Cardiac muscle cell (in vitro differentiated cells and primary cell): ENCODE data around the gene MAP2. TPM values are rescaled to one million over a fixed set of nuclear protein-coding genes. Genes with fewer than 3 reads are reported as not detected.

Source experiments
- DNase-seq, 2 donors: peaks; one replicate each; pipeline versions ENCODE4 v3.0.0 to v3.0.0-alpha.2; 2010 to 2017; ENCODE audit warnings: low read depth in 1 of 2, low spot score in 1 of 2
- H3K27ac ChIP-seq: fragments of 200-600 bp; sonication (generic); 2 replicates; pipeline ENCODE4 v1.5.1; 2016
- H3K27me3 ChIP-seq: fragments of 200-600 bp; sonication (generic); 2 replicates; pipeline ENCODE4 v1.6.0; 2016; ENCODE audit warnings: control low read depth
- H3K36me3 ChIP-seq: fragments of 200-600 bp; sonication (generic); 2 replicates; pipeline ENCODE4 v1.5.1; 2016; ENCODE audit warnings: control low read depth
- H3K4me1 ChIP-seq: fragments of 200-600 bp; sonication (generic); 2 replicates; pipeline ENCODE4 v1.8.1; 2017; ENCODE audit warnings: low read depth, mild to moderate bottlenecking, mixed run types
- H3K4me3 ChIP-seq: fragments of 200-600 bp; sonication (generic); 2 replicates; pipeline ENCODE4 v1.5.1; 2016; ENCODE audit warnings: mild to moderate bottlenecking
- H3K9me3 ChIP-seq: fragments of 200-600 bp; sonication (generic); 2 replicates; pipeline ENCODE4 v1.5.1; 2017; ENCODE audit warnings: low read depth, mild to moderate bottlenecking, control low read depth
- CTCF ChIP-seq: IDR thresholded peaks from 2 replicates; pipeline ENCODE4 v1.5.1; 2012; ENCODE audit warnings: low read depth, mild to moderate bottlenecking, low read length
- polyA plus RNA-seq: library from polyadenylated mRNA; unstranded; fragments of >200 nt; fragmentation: Nextera tagmentation; extraction: Ambion mirVana; gene quantifications from 2 replicates; pipeline ENCODE4 v1.2.1, GENCODE V29; 2016
- total RNA-seq: library from RNA; depleted of rRNA; stranded (reverse); fragments of >200 nt; gene quantifications from 2 replicates; pipeline ENCODE4 v1.2.3, GENCODE V29; 2016

MAP2 gene
- total and polyA plus RNA-seq, 2 experiments from 2014 or later, result 0.24 to 0.68 TPM

- no peak for TF ChIP-seq CTCF
- Histone ChIP-seq H3K27ac (no peak overlapping the region), H3K4me1 (no peaks in the 10 kb centered on the region), H3K4me3 (no peak overlapping the region), H3K27me3 (peaks cover 3% of the 10 kb centered on the region), H3K9me3 (no peaks in the 10 kb centered on the region), H3K36me3 (no peaks in the 10 kb centered on the region)
- no peak for DNase-seq
Observed at GRCh38 chr2:209702775-209703174, 278.9 kb downstream of the MAP2 start.

GRCh38 chr2:209713219-209713618 lies 289.4 kb downstream of the MAP2 start:
- TF ChIP-seq CTCF, result no peak
- Histone ChIP-seq H3K36me3 (no peaks in the 10 kb centered on the region), H3K27ac (peak overlapping the region; percentile 19), H3K4me1 (peaks cover 19% of the 10 kb centered on the region), H3K4me3 (no peak overlapping the region), H3K27me3 (no peaks in the 10 kb centered on the region), H3K9me3 (no peaks in the 10 kb centered on the region)
- DNase-seq, result peak in 1 of 2 donors; percentile 19

- no peaks in the 10 kb centered on the region for H3K27me3 ChIP-seq
- no peaks in the 10 kb centered on the region for H3K36me3 ChIP-seq
- H3K4me3 ChIP-seq, result no peak overlapping the region
- H3K9me3 ChIP-seq, result no peaks in the 10 kb centered on the region
- no peaks in the 10 kb centered on the region for H3K4me1 ChIP-seq
- TF ChIP-seq CTCF, result no peak
- DNase-seq, result no peak
- H3K27ac ChIP-seq, result no peak overlapping the region
Observed at GRCh38 chr2:209719034-209719433, 295.2 kb downstream of the MAP2 start.

- Histone ChIP-seq H3K27ac (no peak overlapping the region), H3K4me3 (no peak overlapping the region), H3K9me3 (no peaks in the 10 kb centered on the region), H3K36me3 (no peaks in the 10 kb centered on the region), H3K4me1 (no peaks in the 10 kb centered on the region), H3K27me3 (no peaks in the 10 kb centered on the region)
- TF ChIP-seq CTCF, result no peak
- no peak for DNase-seq
Observed at GRCh38 chr2:209721497-209721896, 297.6 kb downstream of the MAP2 start.

GRCh38 chr2:209726311-209726710 lies 302.5 kb downstream of the MAP2 start:
- H3K9me3 ChIP-seq, result no peaks in the 10 kb centered on the region

More at GRCh38 chr2:209726311-209726710, 302.5 kb downstream of the MAP2 start:
- TF ChIP-seq CTCF, result no peak
- Histone ChIP-seq H3K27me3 (no peaks in the 10 kb centered on the region), H3K4me3 (no peak overlapping the region), H3K27ac (no peak overlapping the region), H3K4me1 (no peaks in the 10 kb centered on the region), H3K36me3 (no peaks in the 10 kb centered on the region)
- no peak for DNase-seq
